ENCODE measurements around the gene LPCAT3. TPM values are rescaled to one million over a fixed set of nuclear protein-coding genes. Genes with fewer than 3 reads are reported as not detected.

Gene LPCAT3
- total RNA-seq, 1 experiment from 2014 or later: 56.6 TPM

GRCh38 chr12:6959058-6959804 is 59.0 kb downstream of the LPCAT3 start:
- H3K27me3 ChIP-seq (replicated peaks; ENCODE audit: insufficient read depth, low read depth, low read length, poor library complexity): no peaks in the 10 kb centered on the region
- TF ChIP-seq, protein P1, sequence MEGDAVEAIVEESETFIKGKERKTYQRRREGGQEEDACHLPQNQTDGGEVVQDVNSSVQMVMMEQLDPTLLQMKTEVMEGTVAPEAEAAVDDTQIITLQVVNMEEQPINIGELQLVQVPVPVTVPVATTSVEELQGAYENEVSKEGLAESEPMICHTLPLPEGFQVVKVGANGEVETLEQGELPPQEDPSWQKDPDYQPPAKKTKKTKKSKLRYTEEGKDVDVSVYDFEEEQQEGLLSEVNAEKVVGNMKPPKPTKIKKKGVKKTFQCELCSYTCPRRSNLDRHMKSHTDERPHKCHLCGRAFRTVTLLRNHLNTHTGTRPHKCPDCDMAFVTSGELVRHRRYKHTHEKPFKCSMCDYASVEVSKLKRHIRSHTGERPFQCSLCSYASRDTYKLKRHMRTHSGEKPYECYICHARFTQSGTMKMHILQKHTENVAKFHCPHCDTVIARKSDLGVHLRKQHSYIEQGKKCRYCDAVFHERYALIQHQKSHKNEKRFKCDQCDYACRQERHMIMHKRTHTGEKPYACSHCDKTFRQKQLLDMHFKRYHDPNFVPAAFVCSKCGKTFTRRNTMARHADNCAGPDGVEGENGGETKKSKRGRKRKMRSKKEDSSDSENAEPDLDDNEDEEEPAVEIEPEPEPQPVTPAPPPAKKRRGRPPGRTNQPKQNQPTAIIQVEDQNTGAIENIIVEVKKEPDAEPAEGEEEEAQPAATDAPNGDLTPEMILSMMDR (conservative IDR thresholded peaks at IDR 0.05; ENCODE audit: low read depth, low read length): no peak
- TF ChIP-seq EZH2 (IDR thresholded peaks at IDR 0.05; ENCODE audit: borderline replicate concordance, low read depth, low read length, poor library complexity, severe bottlenecking): no peak
- DNase-seq (ENCODE audit: low spot score): no peak
- H3K27ac ChIP-seq (ENCODE audit: low read depth, low read length, poor library complexity, severe bottlenecking): peak overlapping the region; percentile 47
- H3K36me3 ChIP-seq (ENCODE audit: insufficient read depth, low read length, poor library complexity, severe bottlenecking): no peaks in the 10 kb centered on the region
- peaks cover 35% of the 10 kb centered on the region for H3K4me1 ChIP-seq (ENCODE audit: insufficient read depth, low read length, poor library complexity, severe bottlenecking)
- no TSS peak for BruUV-seq (replicated peaks)
- ChIA-PET CTCF (no interaction called here), POLR2A (ENCODE audit: low non-redundant PET) (interaction anchor here (0.9 kb wide), 1 partner anchor 12 kb away, joined by 3 read pairs; no protein-coding TSS in a partner anchor)
- no peak overlapping the region for H3K4me3 ChIP-seq (ENCODE audit: low read depth, low read length, poor library complexity, severe bottlenecking)
- no peaks in the 10 kb centered on the region for H3K9me3 ChIP-seq (ENCODE audit: low read depth, low read length, poor library complexity, severe bottlenecking)
- intact Hi-C loops (cut with micrococcal nuclease; ENCODE audit: unreplicated experiment): no loop called here

- intact Hi-C loops (cut with micrococcal nuclease; ENCODE audit: unreplicated experiment): no loop called here
- DNase-seq (ENCODE audit: low spot score): no peak
- Histone ChIP-seq H3K27ac (ENCODE audit: low read depth, low read length, poor library complexity, severe bottlenecking) (peak overlapping the region; percentile 47), H3K36me3 (ENCODE audit: insufficient read depth, low read length, poor library complexity, severe bottlenecking) (no peaks in the 10 kb centered on the region), H3K4me1 (ENCODE audit: insufficient read depth, low read length, poor library complexity, severe bottlenecking) (peaks cover 36% of the 10 kb centered on the region), H3K4me3 (ENCODE audit: low read depth, low read length, poor library complexity, severe bottlenecking) (no peak overlapping the region), H3K9me3 (ENCODE audit: low read depth, low read length, poor library complexity, severe bottlenecking) (no peaks in the 10 kb centered on the region), H3K27me3 (replicated peaks; ENCODE audit: insufficient read depth, low read depth, low read length, poor library complexity) (no peaks in the 10 kb centered on the region)
- BruUV-seq (replicated peaks): no TSS peak
- ChIA-PET POLR2A (ENCODE audit: low non-redundant PET) (no interaction called here), CTCF (no interaction called here)
- TF ChIP-seq, protein P1 (conservative IDR thresholded peaks at IDR 0.05; ENCODE audit: low read depth, low read length): no peak
- no peak for TF ChIP-seq EZH2 (IDR thresholded peaks at IDR 0.05; ENCODE audit: borderline replicate concordance, low read depth, low read length, poor library complexity, severe bottlenecking)
These were observed 59.6 kb downstream of the LPCAT3 start for GRCh38 chr12:6958609-6959057.

DNA sequence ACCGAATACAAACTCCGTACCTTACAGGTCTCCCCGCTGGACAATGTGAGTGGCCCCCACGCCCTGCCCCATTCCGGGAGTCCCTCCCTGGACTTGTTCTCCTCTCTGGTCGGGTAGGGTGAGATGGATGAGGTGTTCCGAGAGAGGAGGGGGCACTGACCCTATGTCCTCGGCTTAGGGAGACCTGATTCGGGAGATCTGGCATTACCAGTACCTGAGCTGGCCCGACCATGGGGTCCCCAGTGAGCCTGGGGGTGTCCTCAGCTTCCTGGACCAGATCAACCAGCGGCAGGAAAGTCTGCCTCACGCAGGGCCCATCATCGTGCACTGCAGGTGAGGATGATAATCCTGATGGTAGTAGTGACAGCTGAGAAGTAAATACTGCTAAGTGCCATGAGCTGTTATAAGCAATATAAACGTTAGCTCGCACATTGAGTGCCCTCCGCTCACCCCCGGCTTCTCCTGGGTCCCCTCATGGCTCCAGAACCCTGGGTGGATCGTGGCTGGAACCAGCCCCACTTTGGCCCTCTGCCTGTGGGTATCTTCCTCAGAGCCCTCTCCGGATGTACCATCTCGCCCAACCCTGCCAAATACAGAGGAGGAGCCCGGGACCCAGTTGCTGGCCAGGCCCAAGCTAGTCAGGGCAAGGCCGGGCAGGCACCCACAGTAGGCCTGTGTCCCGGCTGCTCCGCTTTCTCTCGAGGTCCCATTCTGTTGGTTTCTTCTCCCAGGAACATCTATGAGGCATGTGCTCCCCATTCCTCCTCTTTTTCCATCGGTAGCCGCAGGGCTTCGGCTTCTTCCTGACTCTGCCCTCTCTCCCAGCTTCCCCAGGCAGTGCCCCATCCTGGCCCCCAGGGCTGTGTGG is 60.3 kb downstream of the LPCAT3 start:
- BruUV-seq (replicated peaks): no TSS peak
- Histone ChIP-seq H3K9me3 (ENCODE audit: low read depth, low read length, poor library complexity, severe bottlenecking) (no peaks in the 10 kb centered on the region), H3K36me3 (ENCODE audit: insufficient read depth, low read length, poor library complexity, severe bottlenecking) (no peaks in the 10 kb centered on the region), H3K4me1 (ENCODE audit: insufficient read depth, low read length, poor library complexity, severe bottlenecking) (peaks cover 37% of the 10 kb centered on the region), H3K27ac (ENCODE audit: low read depth, low read length, poor library complexity, severe bottlenecking) (peak overlapping the region; percentile 30), H3K4me3 (ENCODE audit: low read depth, low read length, poor library complexity, severe bottlenecking) (no peak overlapping the region), H3K27me3 (replicated peaks; ENCODE audit: insufficient read depth, low read depth, low read length, poor library complexity) (no peaks in the 10 kb centered on the region)
- intact Hi-C loops (cut with micrococcal nuclease; ENCODE audit: unreplicated experiment): no loop called here
- no peak for TF ChIP-seq EZH2 (IDR thresholded peaks at IDR 0.05; ENCODE audit: borderline replicate concordance, low read depth, low read length, poor library complexity, severe bottlenecking)
- TF ChIP-seq, protein P1 (conservative IDR thresholded peaks at IDR 0.05; ENCODE audit: low read depth, low read length): no peak
- ChIA-PET POLR2A (ENCODE audit: low non-redundant PET) (no interaction called here), CTCF (no interaction called here)
- DNase-seq (ENCODE audit: low spot score): no peak
